ENCODE measurements around the gene WWOX.
"Not testable (repeated sequence)": the region's sequence is repeated elsewhere in the genome, so short reads cannot be mapped to it uniquely, and the experiment has no call there.

WWOX gene

GRCh38 chr16:78669994-78670393 lies 570.5 kb downstream of the WWOX start:
- no peak for DNase-seq (ENCODE audit: low read depth in 1 of 2, low spot score in 1 of 2)

DNA sequence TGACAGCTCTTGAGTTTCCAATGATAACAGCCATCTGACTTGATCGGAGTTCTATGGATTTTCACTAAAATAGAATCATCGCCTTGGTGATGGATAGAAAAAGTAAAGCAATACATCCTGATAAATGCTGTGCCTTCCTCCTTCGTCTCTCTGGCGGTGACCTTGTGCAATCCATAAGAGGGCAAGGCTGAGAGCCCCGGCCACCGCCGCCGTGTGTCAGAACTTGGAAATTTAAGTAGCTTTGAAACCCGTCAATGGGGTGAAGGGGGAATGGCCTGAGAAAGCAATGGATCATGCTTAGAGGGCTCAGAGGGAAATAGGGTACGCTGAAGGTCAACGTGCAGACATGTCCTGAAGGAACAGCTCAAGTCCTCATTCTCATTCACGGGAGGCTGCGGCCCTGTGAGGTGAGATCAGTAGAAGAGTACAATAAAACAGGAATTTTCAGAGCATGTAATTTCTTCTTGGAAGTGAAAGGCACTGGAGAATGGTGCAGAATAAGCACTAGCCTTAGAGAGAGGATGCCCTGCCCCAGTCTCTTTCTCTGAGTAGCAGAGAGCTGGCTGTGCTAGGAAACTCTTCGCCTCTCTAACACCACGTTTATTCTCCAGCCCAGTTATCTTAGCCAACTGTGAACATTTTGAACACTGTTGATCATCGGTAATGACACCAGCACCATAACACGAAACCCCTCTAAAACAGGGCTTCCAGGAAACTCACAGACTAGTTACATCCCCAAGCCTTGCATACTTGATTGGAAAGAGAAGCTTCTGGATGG lies 573.5 kb downstream of the WWOX start:
- DNase-seq (ENCODE audit: low read depth in 1 of 2, low spot score in 1 of 2) = no peak

DNA sequence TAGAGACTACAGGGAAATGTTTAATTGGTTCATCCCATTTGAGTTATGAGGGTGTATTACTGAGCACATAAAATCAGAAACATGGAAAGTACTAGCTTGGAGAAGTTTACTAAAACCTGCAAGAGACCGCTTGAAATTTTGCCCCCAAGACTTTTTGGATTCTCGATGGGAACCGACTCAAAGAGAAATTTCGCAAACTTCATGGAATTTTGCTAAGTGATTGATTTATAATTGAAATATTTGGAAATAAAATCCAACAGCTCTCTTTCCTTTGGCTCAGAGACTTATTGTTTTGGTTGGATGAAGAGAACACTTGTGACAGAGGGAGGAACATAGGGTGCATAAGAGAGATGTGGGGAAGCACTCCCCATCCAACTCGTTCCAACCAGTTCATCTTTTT lies 574.4 kb downstream of the WWOX start:
- DNase-seq (ENCODE audit: low read depth in 1 of 2, low spot score in 1 of 2) = no peak

GRCh38 chr16:78675312-78675711 lies 575.9 kb downstream of the WWOX start:
- DNase-seq (ENCODE audit: low read depth in 1 of 2, low spot score in 1 of 2) = no peak

DNA sequence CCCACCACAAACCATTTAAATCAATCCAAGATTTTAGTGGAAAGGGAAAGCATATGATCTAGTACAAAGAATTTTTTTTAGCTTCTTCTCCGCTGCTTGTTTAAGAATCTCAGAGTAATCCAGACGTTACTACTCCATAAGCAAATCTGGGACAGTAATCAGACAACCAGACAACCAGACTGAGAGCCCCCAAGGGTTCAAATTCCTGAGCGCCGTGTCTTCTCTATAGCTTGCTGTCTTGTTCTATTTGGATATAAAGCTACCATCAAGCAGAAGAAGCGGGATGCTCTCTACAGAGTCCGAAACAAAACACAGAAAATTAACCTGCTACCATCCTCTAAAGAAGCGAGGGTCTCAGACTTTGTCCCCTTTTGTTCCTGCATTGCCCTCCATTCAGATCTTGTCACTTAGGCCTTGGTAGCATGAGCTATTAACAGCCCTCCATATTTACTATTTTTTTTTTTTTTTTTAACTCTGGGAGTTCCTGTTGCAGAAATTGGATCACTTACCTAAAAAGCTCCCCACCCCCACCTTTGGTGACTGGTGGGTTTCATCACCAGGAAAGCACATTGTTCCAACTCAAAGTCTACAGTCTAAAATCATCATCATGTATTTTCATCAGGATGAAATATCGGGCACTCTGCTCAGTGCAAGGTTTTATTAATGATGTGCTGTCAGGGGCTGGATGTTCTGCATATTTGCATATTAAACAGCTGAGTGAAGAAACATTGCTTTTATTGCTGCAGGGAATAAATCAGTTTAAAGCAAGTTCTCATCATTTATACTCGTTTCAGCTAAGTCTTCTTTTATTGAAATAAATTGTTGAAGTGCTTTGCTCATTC lies 576.7 kb downstream of the WWOX start:
- no peak for DNase-seq (ENCODE audit: low read depth in 1 of 2, low spot score in 1 of 2)

GRCh38 chr16:78677181-78677731 lies 577.8 kb downstream of the WWOX start:
- no peak for DNase-seq (ENCODE audit: low read depth in 1 of 2, low spot score in 1 of 2)

DNA sequence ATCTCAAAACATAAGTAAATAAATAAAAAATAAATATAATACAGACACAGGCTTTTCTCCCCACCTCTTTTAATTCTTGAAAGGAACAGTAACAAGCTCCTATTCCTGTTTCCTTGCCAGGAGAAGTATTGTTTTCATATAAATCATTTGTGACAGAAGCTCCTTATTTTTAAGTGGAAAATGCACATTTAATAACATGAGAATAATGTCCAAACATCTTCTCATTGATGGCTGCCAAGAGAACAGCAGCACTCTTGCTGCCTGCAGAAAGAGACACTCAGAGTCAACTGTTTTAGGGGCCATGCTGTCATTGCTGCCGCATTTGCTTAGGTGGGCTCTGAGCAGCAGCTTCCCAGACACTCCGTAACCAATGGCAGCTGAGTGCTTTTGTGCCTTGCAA lies 580.1 kb downstream of the WWOX start:
- DNase-seq (ENCODE audit: low read depth in 1 of 2, low spot score in 1 of 2) = no peak

GRCh38 chr16:78681743-78682142 lies 582.3 kb downstream of the WWOX start:
- DNase-seq (ENCODE audit: low read depth in 1 of 2, low spot score in 1 of 2) = no peak

GRCh38 chr16:78684030-78684611 lies 584.7 kb downstream of the WWOX start:
- DNase-seq (ENCODE audit: low read depth in 1 of 2, low spot score in 1 of 2) = no peak

- no peak for DNase-seq (ENCODE audit: low read depth in 1 of 2, low spot score in 1 of 2)
Measured at GRCh38 chr16:78684655-78685375, 585.4 kb downstream of the WWOX start.

GRCh38 chr16:78686601-78687000 lies 587.1 kb downstream of the WWOX start:
- DNase-seq (ENCODE audit: low read depth in 1 of 2, low spot score in 1 of 2) = no peak

DNA sequence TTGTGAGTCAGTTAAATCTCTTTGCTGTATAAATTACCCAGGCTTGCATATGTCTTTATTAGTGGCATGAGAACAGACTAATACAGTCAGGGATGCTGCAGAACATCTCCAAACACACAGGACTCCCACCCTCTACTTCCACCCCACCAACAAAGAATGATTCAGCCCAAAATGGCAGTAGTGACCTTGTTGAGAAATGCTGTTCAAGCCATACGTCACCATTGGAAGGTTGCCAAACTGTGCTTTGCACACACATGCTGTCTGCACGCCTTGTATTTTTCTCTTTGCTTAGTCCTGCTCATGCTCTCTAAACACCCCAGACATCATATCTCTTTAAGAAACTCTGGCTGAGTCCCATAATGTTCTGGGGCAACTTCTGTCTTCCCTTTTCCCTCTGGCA lies 589.6 kb downstream of the WWOX start:
- DNase-seq (ENCODE audit: low read depth in 1 of 2, low spot score in 1 of 2) = no peak

- no peak for DNase-seq (ENCODE audit: low read depth in 1 of 2, low spot score in 1 of 2)
Measured at GRCh38 chr16:78689536-78689935, 590.1 kb downstream of the WWOX start.

DNA sequence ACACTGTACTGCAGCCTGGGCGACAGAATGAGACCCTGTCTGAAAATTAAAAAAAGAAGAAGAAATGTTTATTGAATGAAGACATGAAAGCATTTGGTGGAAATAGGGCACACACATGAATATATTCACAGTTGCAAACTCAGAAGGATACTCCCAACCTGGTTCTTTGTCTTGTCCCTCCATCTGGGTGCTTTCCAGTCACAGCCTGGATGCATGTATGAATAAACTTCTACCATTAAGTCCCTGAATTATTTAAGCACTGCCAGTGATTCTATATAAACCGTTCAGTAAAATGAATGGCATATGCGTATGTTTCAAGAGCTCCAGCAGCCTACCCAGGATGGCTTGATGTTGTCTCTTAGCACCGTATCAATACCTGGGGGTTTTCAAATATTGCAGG lies 591.1 kb downstream of the WWOX start:
- no peak for DNase-seq (ENCODE audit: low read depth in 1 of 2, low spot score in 1 of 2)

GRCh38 chr16:78691746-78692145 lies 592.3 kb downstream of the WWOX start:
- not testable (repeated sequence) for DNase-seq (ENCODE audit: low read depth in 1 of 2, low spot score in 1 of 2)

GRCh38 chr16:78693496-78693895 lies 594.0 kb downstream of the WWOX start:
- no peak for DNase-seq (ENCODE audit: low read depth in 1 of 2, low spot score in 1 of 2)

DNA sequence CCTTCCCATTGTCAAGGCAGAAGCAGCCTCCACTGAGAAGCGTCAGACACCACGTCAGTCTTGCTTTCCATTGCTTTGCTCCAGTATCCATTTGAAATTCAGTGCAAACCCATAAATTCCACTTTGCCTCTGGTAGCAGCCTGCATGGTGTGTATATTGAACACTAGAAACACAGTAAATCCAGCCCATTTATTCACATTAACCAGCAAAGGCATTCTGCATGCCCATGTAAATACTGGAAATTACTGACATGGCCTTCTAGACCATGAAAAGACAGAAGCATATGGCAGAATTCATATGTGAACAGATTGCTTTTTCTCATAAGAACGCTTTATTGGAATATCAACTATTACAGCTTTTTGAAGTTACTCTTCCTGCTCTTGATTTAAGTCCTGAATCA lies 595.0 kb downstream of the WWOX start:
- no peak for DNase-seq (ENCODE audit: low read depth in 1 of 2, low spot score in 1 of 2)

- no peak for DNase-seq (ENCODE audit: low read depth in 1 of 2, low spot score in 1 of 2)
Measured at GRCh38 chr16:78695391-78695790, 595.9 kb downstream of the WWOX start.

- no peak for DNase-seq (ENCODE audit: low read depth in 1 of 2, low spot score in 1 of 2)
Measured at GRCh38 chr16:78696797-78697196, 597.3 kb downstream of the WWOX start.

DNA sequence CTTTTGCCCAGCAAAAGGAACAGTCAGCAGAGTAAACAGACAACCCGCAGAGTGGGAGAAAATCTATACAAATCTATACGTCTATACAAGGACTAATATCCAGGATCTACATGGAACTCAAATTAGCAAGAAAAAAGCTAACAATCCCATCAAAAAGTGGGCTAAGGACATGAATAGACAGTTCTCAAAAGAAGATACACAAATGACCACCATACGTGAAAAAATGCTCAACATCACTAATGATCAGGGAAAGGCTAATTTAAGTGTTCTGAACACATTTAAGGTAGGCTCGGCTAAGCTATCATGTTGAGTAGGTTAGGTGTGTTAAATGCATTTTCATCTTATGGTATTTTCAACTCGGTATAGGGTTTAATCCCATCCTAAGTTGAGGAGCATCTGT lies 598.0 kb downstream of the WWOX start:
- DNase-seq (ENCODE audit: low read depth in 1 of 2, low spot score in 1 of 2) = no peak

DNA sequence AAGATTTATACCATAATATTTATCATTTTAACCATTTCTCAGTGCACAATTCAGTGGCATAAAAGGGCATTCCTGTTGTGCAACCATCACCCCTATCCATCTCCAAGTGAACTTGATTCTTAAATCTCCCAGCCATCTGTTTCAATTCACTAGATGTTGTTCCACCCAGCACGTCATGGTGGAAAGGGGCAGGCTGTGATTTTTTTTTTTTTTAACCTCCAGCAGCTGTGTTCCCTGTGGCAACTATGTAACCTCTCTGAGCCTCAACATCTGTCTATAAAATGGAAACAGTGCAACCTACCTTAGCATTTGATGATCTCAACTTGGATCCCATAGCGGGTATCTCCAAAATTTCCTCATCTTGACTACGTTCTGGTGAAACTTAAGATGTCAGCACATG lies 604.5 kb downstream of the WWOX start:
- DNase-seq (ENCODE audit: low read depth in 1 of 2, low spot score in 1 of 2) = no peak

Measured in activated T-helper 1 cell treated with anti-CD3 and anti-CD28 coated beads, Interleukin-2, amount 50 U/mL, for 16 hours (primary cell).